PC-3 (cell line): Measurements from ENCODE around the gene SRGAP3. TPM values are rescaled to one million over a fixed set of nuclear protein-coding genes. Genes with fewer than 3 reads are reported as not detected.

ENCODE experiments used
- ATAC-seq: fragments of 200-7000 bp; cut with Tn5 transposase; 2 replicates; pipeline ENCODE4 v1.9.1; 2020; ENCODE audit warnings: mild to moderate bottlenecking, moderate library complexity
- BruUV-seq: library from RNA; stranded (reverse); fragments of 400-500 nt; replicated peaks from 2 replicates; lab custom pipeline; 2021; lab: Mats Ljungman, UMichigan
- CTCF ChIA-PET: fragments of 300-600 bp; sonication (Branson Sonifier 250); formaldehyde crosslinking; loops from one replicate; lab custom pipeline; 2022; ENCODE audit warnings: antibody characterized with exemption; lab: Charles Lee
- POLR2A ChIA-PET: fragments of 300-600 bp; sonication (Branson Sonifier 250); formaldehyde crosslinking; loops from one replicate; lab custom pipeline; 2022; ENCODE audit warnings: antibody characterized with exemption; ENCODE audit not compliant: unreplicated experiment; lab: Charles Lee
- DNase-seq: peaks from one replicate; pipeline ENCODE4 v3.0.0-alpha.2; 2015
- H2AFZ ChIP-seq: fragments of 300-600 bp; sonication (generic); 2 replicates; pipeline ENCODE4 v1.6.0; 2016; ENCODE audit warnings: antibody characterized with exemption, low read length
- H3F3A ChIP-seq: fragments of 300-600 bp; sonication (generic); one replicate; pipeline ENCODE4 v1.6.0; 2017; ENCODE audit warnings: antibody characterized with exemption, low read length, control low read depth, mild to moderate bottlenecking; ENCODE audit not compliant: unreplicated experiment
- H3K27ac ChIP-seq: fragments of 300-600 bp; sonication (generic); 2 replicates; pipeline ENCODE4 v1.5.1; 2016; ENCODE audit warnings: mild to moderate bottlenecking, low read length
- H3K27me3 ChIP-seq: fragments of 300-600 bp; sonication (generic); 2 replicates; pipeline ENCODE4 v1.6.1; 2016; ENCODE audit warnings: low read length, mixed read lengths
- H3K36me3 ChIP-seq: fragments of 300-600 bp; sonication (generic); 2 replicates; pipeline ENCODE4 v1.6.1; 2016; ENCODE audit warnings: low read depth, mixed run types, low read length, mixed read lengths
- H3K4me1 ChIP-seq: fragments of 300-600 bp; sonication (generic); 2 replicates; pipeline ENCODE4 v1.5.1; 2016; ENCODE audit warnings: low read length; ENCODE audit not compliant: insufficient read depth
- H3K4me2 ChIP-seq: fragments of 300-600 bp; sonication (generic); 2 replicates; pipeline ENCODE4 v1.6.0; 2016; ENCODE audit warnings: low read length
- H3K4me3 ChIP-seq: fragments of 300-600 bp; sonication (generic); 2 replicates; pipeline ENCODE4 v1.5.1; 2016; ENCODE audit warnings: mild to moderate bottlenecking, low read length, mixed read lengths
- H3K79me2 ChIP-seq: fragments of 300-600 bp; sonication (generic); 2 replicates; pipeline ENCODE4 v1.6.1; 2017; ENCODE audit warnings: low read length, mixed read lengths
- H3K9ac ChIP-seq: fragments of 300-600 bp; sonication (generic); 2 replicates; pipeline ENCODE4 v1.6.0; 2016; ENCODE audit warnings: mild to moderate bottlenecking, low read length
- H3K9me2 ChIP-seq: fragments of 300-600 bp; sonication (generic); replicated peaks from 2 replicates; pipeline ENCODE4 v1.6.1; 2016; ENCODE audit warnings: mixed run types, low read length, mixed read lengths
- H3K9me3 ChIP-seq: fragments of 300-600 bp; sonication (generic); 2 replicates; pipeline ENCODE4 v1.6.1; 2016; ENCODE audit warnings: low read length, mixed read lengths
- H4K20me1 ChIP-seq: fragments of 300-600 bp; sonication (generic); 2 replicates; pipeline ENCODE4 v1.6.1; 2016; ENCODE audit warnings: low read length, mixed read lengths
- CTCF ChIP-seq: fragments of 300-600 bp; sonication (generic); conservative IDR thresholded peaks from 2 replicates; pipeline ENCODE4 v1.5.1; 2017; ENCODE audit warnings: antibody characterized with exemption, low read depth, mild to moderate bottlenecking, low read length
- EZH2 ChIP-seq: fragments of 300-600 bp; sonication (generic); IDR thresholded peaks from one replicate; pipeline ENCODE4 v1.6.1; 2017; ENCODE audit warnings: antibody characterized with exemption, mild to moderate bottlenecking, low read length; ENCODE audit not compliant: unreplicated experiment
- EZH2phosphoT487 ChIP-seq: fragments of 300-600 bp; sonication (generic); IDR thresholded peaks from 2 replicates; pipeline ENCODE4 v1.6.1; 2018; ENCODE audit warnings: mild to moderate bottlenecking, antibody characterized with exemption, low read length, borderline replicate concordance
- intact Hi-C: fragments of 100-400 bp; cut with micrococcal nuclease; formaldehyde crosslinking; loops from 2 replicates; pipeline ENCODE4 v1.9.0; 2023
- total RNA-seq: library from RNA; depleted of rRNA; stranded (reverse); fragments of >200 nt; gene quantifications from 2 replicates; pipeline ENCODE4 v1.2.3, GENCODE V29; 2014

Gene SRGAP3
- total RNA-seq, 1 experiment from 2014 or later, result 7.5 TPM

GRCh38 chr3:9223672-9224071 lies 25.8 kb downstream of the SRGAP3 start:
- no peak for ATAC-seq
- Histone ChIP-seq H2AFZ (no peak overlapping the region), H3K27me3 (no peaks in the 10 kb centered on the region), H3K4me3 (no peak overlapping the region), H3K4me1 (peaks cover 37% of the 10 kb centered on the region), H3K9ac (no peak overlapping the region), H3K9me2 (no peaks in the 10 kb centered on the region), H3F3A (no peaks in the 10 kb centered on the region), H3K79me2 (no peaks in the 10 kb centered on the region), H3K9me3 (no peaks in the 10 kb centered on the region), H4K20me1 (no peaks in the 10 kb centered on the region), H3K36me3 (no peaks in the 10 kb centered on the region), H3K27ac (no peak overlapping the region), H3K4me2 (no peak overlapping the region)
- CTCF ChIA-PET, result no interaction called here
- POLR2A ChIA-PET, result interaction anchor here (0.7 kb wide), 1 partner anchor 25 kb away, joined by 6 read pairs; no protein-coding TSS in a partner anchor
- no TSS peak for BruUV-seq
- DNase-seq, result no peak
- intact Hi-C loops, result loop anchor here (2.0 kb wide), 1 partner anchor 79 kb away; no protein-coding TSS in a partner anchor
- no peak for TF ChIP-seq CTCF
- TF ChIP-seq EZH2phosphoT487, result no peak
- no peak for TF ChIP-seq EZH2

GRCh38 chr3:9222956-9223639 lies 26.3 kb downstream of the SRGAP3 start:
- no peak overlapping the region for H3K4me3 ChIP-seq
- no peaks in the 10 kb centered on the region for H3F3A ChIP-seq
- H3K4me2 ChIP-seq, result no peak overlapping the region
- no peak overlapping the region for H3K27ac ChIP-seq
- H2AFZ ChIP-seq, result no peak overlapping the region
- no peak overlapping the region for H3K9ac ChIP-seq
- no peaks in the 10 kb centered on the region for H4K20me1 ChIP-seq
- no TSS peak for BruUV-seq
- H3K9me3 ChIP-seq, result no peaks in the 10 kb centered on the region
- TF ChIP-seq EZH2phosphoT487 (no peak), EZH2 (no peak)
- intact Hi-C loops, result no loop called here
- H3K27me3 ChIP-seq, result no peaks in the 10 kb centered on the region
- peak; percentile 15 for DNase-seq
- POLR2A ChIA-PET, result no interaction called here
- no peaks in the 10 kb centered on the region for H3K79me2 ChIP-seq
- H3K36me3 ChIP-seq, result no peaks in the 10 kb centered on the region
- CTCF ChIA-PET, result no interaction called here
- H3K9me2 ChIP-seq, result no peaks in the 10 kb centered on the region
- no peak; the same call in 1 of the 2 replicates for ATAC-seq
- H3K4me1 ChIP-seq, result peaks cover 37% of the 10 kb centered on the region

GRCh38 chr3:9222049-9222448 lies 27.4 kb downstream of the SRGAP3 start:
- no peak overlapping the region for H3K9ac ChIP-seq
- ChIA-PET CTCF (no interaction called here), POLR2A (no interaction called here)
- no peak overlapping the region for H2AFZ ChIP-seq
- H4K20me1 ChIP-seq, result no peaks in the 10 kb centered on the region
- no peak for ATAC-seq
- intact Hi-C loops, result no loop called here
- no peaks in the 10 kb centered on the region for H3F3A ChIP-seq
- H3K27me3 ChIP-seq, result no peaks in the 10 kb centered on the region
- H3K4me2 ChIP-seq, result no peak overlapping the region
- H3K9me2 ChIP-seq, result no peaks in the 10 kb centered on the region
- H3K4me3 ChIP-seq, result no peak overlapping the region
- DNase-seq, result no peak
- H3K79me2 ChIP-seq, result no peaks in the 10 kb centered on the region
- TF ChIP-seq EZH2phosphoT487 (no peak), EZH2 (no peak), CTCF (no peak)
- peaks cover 36% of the 10 kb centered on the region for H3K4me1 ChIP-seq
- no TSS peak for BruUV-seq
- no peak overlapping the region for H3K27ac ChIP-seq
- H3K9me3 ChIP-seq, result no peaks in the 10 kb centered on the region
- no peaks in the 10 kb centered on the region for H3K36me3 ChIP-seq
